Sigmoid colon (tissue), 7 donors: ENCODE results near the gene UGT1A1. TPM values are rescaled to one million over a fixed set of nuclear protein-coding genes. Genes with fewer than 3 reads are reported as not detected.

Source experiments
- DNase-seq: peaks from one replicate; pipeline ENCODE4 v3.0.0-alpha.2; 2019
- H3K27ac ChIP-seq, 4 donors: fragments of 200-600 bp; sonication (generic); one replicate each; pipeline ENCODE4 v1.5.1; 2016 to 2019; ENCODE audit warnings: mild to moderate bottlenecking in 1 of 4
- H3K27me3 ChIP-seq, 3 donors: fragments of 200-600 bp; sonication (generic); one replicate each; pipeline ENCODE4 v1.5.1; 2019; ENCODE audit warnings: mild to moderate bottlenecking in 1 of 3
- H3K36me3 ChIP-seq, 4 donors: fragments of 200-600 bp; sonication (generic); one replicate each; pipeline ENCODE4 v1.5.1; 2016 to 2019
- H3K4me1 ChIP-seq, 4 donors: fragments of 200-600 bp; sonication (generic); one replicate each; pipeline ENCODE4 v1.5.1; 2017 to 2019
- H3K4me3 ChIP-seq, 4 donors: fragments of 200-600 bp; sonication (generic); one replicate each; pipeline ENCODE4 v1.5.1; 2017 to 2019; ENCODE audit warnings: mild to moderate bottlenecking in 2 of 4, moderate library complexity in 1 of 4
- H3K9me3 ChIP-seq, 4 donors: fragments of 200-600 bp in 3 of 4; sonication (generic) in 3 of 4; one replicate each; pipeline versions ENCODE4 v1.5.1 to v1.6.1; 2013 to 2019
- CTCF ChIP-seq, 4 experiments: fragments of 450-650 bp in 3 of 4; fragments of 200-600 bp in 1 of 4; IDR thresholded peaks; one replicate each; pipeline ENCODE4 v1.5.1; 2016 to 2019; ENCODE audit warnings: antibody characterized with exemption in 4 of 4, mild to moderate bottlenecking in 3 of 4, moderate library complexity in 2 of 4
- EP300 ChIP-seq, 4 donors: sonication (generic); formaldehyde crosslinking; IDR thresholded peaks; one replicate each; pipeline ENCODE4 v1.6.1; 2017; ENCODE audit warnings: antibody characterized with exemption in 4 of 4
- POLR2A ChIP-seq, 2 donors: fragments of 450-650 bp; IDR thresholded peaks; one replicate each; pipeline ENCODE4 v1.6.1; 2016; ENCODE audit warnings: antibody characterized with exemption in 2 of 2, mild to moderate bottlenecking in 2 of 2, moderate library complexity in 2 of 2
- POLR2AphosphoS5 ChIP-seq, 4 donors: sonication (generic); formaldehyde crosslinking; IDR thresholded peaks; one replicate each; pipeline ENCODE4 v1.6.1; 2017; ENCODE audit warnings: antibody characterized with exemption in 4 of 4
- WGBS, 2 donors: extraction: QIAGEN DNeasy Blood & Tissue Kit; methylation state at CpG; one replicate each; pipeline ENCODE4 v1.1.7; 2013; 5-methylcytosine and 5-hydroxymethylcytosine counted together
- intact Hi-C: fragments of 100-400 bp; cut with DNase I; formaldehyde crosslinking; loops from one replicate; pipeline ENCODE4 v1.15.1; 2023
- polyA plus RNA-seq, 3 donors: library from polyadenylated mRNA; stranded (reverse); fragments of 200-250 nt; gene quantifications; one replicate each; pipeline ENCODE4 v1.2.3, GENCODE V29; 2013
- total RNA-seq, 4 donors: library from RNA; depleted of rRNA; stranded (reverse); fragments of >200 nt; gene quantifications; one replicate each; pipeline ENCODE4 v1.1.0, GENCODE V29; 2016
- donor health status: healthy with polysubstance abuse.
- donor health status: Bipolar disorder and iron deficiency.
- donor health status: healthy.

UGT1A1 gene
- total and polyA plus RNA-seq, 7 donors = 0.74 to 2.8 (median 1.8) TPM; not detected in 4

DNA sequence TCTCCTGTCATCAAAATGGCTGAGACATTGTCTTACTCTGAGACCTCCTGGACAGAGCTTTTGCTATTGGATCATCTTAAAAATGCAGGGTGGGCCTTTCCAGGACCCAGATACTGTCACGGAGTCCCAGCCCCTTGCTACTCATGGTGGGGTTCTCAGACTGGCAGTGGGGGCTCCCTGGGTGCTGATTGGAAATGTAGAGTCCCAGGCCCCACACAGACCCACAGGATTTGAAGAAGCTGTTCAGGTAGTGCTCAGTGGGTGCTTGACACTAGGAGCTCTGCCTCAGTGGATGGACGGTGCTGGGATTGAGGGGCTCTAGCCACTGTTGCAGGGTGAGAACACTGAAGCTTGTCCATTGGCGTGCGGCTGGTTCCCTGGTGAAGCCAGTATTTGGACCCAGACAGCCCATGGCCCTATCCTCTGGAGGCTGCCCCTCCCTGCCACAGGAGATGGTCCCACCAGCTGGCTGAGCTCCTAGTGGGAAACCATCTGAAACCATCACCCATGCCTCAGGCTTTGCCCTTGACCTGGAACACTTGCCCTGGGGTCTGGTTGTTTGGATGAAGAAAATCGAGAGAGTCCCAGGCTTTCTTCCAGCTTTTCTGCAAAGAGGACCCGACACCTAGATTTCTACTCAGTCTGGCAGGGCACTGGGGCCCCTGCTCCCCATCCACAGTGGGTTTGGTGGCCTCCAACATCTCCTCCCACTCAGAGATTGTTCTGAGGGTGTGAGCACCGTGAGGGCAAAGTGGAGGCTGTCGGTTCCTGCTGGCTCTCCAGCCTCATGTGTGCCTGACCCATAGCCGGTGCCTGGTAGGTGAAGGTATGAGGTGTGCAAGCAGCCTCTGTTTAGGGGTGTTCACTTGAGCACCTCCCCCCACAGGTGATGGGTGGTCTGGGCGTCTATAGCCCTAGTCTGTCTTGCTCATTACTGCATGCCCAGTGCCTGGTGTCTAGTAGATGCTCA is 48.2 kb downstream of the UGT1A1 start:
- peak; percentile 57 for DNase-seq
- 81 to 84% methylated on average over 10 of the region's 10 CpGs for WGBS, 2 donors
- intact Hi-C loops = no loop called here
- Histone ChIP-seq H3K4me1 (no peaks in the 10 kb centered on the region), H3K27ac (no peak overlapping the region), H3K27me3 (peaks cover 0 to 5% (median 0%) of the 10 kb centered on the region in 3 donors), H3K9me3 (no peaks in the 10 kb centered on the region), H3K4me3 (no peak overlapping the region), H3K36me3 (no peaks in the 10 kb centered on the region)
- TF ChIP-seq POLR2A (IDR thresholded peaks at IDR 0.05) (no peak), POLR2AphosphoS5 (IDR thresholded peaks at IDR 0.05) (no peak), EP300 (IDR thresholded peaks at IDR 0.05) (no peak), CTCF (IDR thresholded peaks at IDR 0.05) (no peak)

- Histone ChIP-seq H3K4me3 (no peak overlapping the region), H3K27me3 (peaks cover 0 to 5% (median 0%) of the 10 kb centered on the region in 3 donors), H3K4me1 (no peaks in the 10 kb centered on the region), H3K27ac (no peak overlapping the region), H3K9me3 (peaks cover 0 to 1% (median 0%) of the 10 kb centered on the region in 4 donors), H3K36me3 (no peaks in the 10 kb centered on the region)
- DNase-seq = no peak
- TF ChIP-seq POLR2AphosphoS5 (IDR thresholded peaks at IDR 0.05) = no peak
- TF ChIP-seq EP300 (IDR thresholded peaks at IDR 0.05) = no peak
- TF ChIP-seq POLR2A (IDR thresholded peaks at IDR 0.05) = no peak
- TF ChIP-seq CTCF (IDR thresholded peaks at IDR 0.05) = no peak
- intact Hi-C loops = no loop called here
- 92 to 95% methylated on average over 6 of the region's 6 CpGs for WGBS, 2 donors
Observed at GRCh38 chr2:233810385-233810784, 50.3 kb downstream of the UGT1A1 start.

DNA sequence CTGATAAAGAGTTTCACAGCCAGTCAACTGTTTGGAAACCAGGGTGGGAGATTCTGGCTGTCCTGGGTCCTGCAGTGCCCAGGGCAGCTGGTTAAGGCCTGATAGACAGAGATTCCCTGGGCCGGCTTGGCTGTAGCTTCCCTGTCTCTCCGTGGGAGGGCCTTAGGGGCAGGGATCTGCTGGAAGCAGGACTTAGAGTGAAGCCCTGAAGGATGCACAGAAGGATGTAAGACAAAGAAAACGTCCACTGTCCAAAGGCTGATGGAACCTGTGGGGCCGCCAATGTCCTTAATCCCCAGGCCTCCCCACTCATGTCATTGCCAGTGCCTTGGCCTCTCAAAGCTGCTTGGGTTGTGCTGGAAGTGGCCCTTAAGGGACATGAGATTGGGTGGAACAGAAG is 51.0 kb downstream of the UGT1A1 start:
- H3K9me3 ChIP-seq = peaks cover 0 to 1% (median 0%) of the 10 kb centered on the region in 4 donors
- no peak overlapping the region for H3K4me3 ChIP-seq
- H3K4me1 ChIP-seq = no peaks in the 10 kb centered on the region
- peaks cover 0 to 5% (median 0%) of the 10 kb centered on the region in 3 donors for H3K27me3 ChIP-seq
- H3K27ac ChIP-seq = no peak overlapping the region
- DNase-seq = peak; percentile 33
- intact Hi-C loops = no loop called here
- TF ChIP-seq POLR2A (IDR thresholded peaks at IDR 0.05) = no peak
- TF ChIP-seq CTCF (IDR thresholded peaks at IDR 0.05) = no peak
- no peak for TF ChIP-seq EP300 (IDR thresholded peaks at IDR 0.05)
- no peak for TF ChIP-seq POLR2AphosphoS5 (IDR thresholded peaks at IDR 0.05)
- H3K36me3 ChIP-seq = no peaks in the 10 kb centered on the region
- WGBS, 2 donors = 79 to 91% methylated on average over 4 of the region's 4 CpGs

DNA sequence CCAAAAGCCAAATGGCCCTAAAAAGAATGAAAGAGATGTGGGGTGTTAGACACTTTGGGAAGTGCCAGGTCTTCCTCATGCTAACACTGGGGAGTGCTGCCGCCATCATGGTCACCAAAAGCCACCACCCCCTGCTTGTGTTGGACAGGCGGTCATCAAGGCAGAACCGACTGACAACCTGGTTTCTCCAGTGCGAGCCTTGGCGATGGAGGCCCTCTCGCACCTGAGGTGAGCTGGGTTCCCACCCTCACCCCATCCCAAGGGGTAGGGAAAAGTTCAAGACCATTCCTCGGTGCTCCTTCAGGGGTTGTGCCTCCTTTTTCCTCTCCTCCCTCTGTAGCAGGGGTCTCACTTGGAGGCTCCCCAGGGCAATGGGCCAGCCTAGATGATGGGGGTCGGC is 51.7 kb downstream of the UGT1A1 start:
- DNase-seq = peak; percentile 37
- intact Hi-C loops = no loop called here

More for the DNA sequence above, 51.7 kb downstream of the UGT1A1 start:
- Histone ChIP-seq H3K4me3 (no peak overlapping the region), H3K36me3 (no peaks in the 10 kb centered on the region), H3K27me3 (peaks cover 0 to 5% (median 0%) of the 10 kb centered on the region in 3 donors), H3K27ac (no peak overlapping the region), H3K4me1 (no peaks in the 10 kb centered on the region), H3K9me3 (peaks cover 0 to 1% (median 0%) of the 10 kb centered on the region in 4 donors)
- 90 to 93% methylated on average over 8 of the region's 8 CpGs for WGBS, 2 donors
- no peak for TF ChIP-seq POLR2AphosphoS5 (IDR thresholded peaks at IDR 0.05)
- no peak for TF ChIP-seq EP300 (IDR thresholded peaks at IDR 0.05)
- TF ChIP-seq POLR2A (IDR thresholded peaks at IDR 0.05) = no peak
- no peak for TF ChIP-seq CTCF (IDR thresholded peaks at IDR 0.05)
